Ovary (tissue), 3 donors: Measurements from ENCODE around the gene PTF1A.

Experiments used
- POLR2A ChIP-seq: fragments of 450-650 bp; IDR thresholded peaks from one replicate; pipeline ENCODE4 v1.6.1; 2017; ENCODE audit warnings: antibody characterized with exemption, mild to moderate bottlenecking, moderate library complexity
- TF ChIP-seq, protein P1 (sequence below), 3 donors: fragments of 450-650 bp in 2 of 3; fragments of 200-600 bp in 1 of 3; IDR thresholded peaks; one replicate each; pipeline versions ENCODE4 v1.5.1 to v1.8.0; 2016 to 2022; ENCODE audit warnings: antibody characterized with exemption in 3 of 3, mild to moderate bottlenecking in 1 of 3
- donor health status: DM: no; HTN: no; CAD: no.

- TF ChIP-seq POLR2A, result no peak
- TF ChIP-seq, protein P1, sequence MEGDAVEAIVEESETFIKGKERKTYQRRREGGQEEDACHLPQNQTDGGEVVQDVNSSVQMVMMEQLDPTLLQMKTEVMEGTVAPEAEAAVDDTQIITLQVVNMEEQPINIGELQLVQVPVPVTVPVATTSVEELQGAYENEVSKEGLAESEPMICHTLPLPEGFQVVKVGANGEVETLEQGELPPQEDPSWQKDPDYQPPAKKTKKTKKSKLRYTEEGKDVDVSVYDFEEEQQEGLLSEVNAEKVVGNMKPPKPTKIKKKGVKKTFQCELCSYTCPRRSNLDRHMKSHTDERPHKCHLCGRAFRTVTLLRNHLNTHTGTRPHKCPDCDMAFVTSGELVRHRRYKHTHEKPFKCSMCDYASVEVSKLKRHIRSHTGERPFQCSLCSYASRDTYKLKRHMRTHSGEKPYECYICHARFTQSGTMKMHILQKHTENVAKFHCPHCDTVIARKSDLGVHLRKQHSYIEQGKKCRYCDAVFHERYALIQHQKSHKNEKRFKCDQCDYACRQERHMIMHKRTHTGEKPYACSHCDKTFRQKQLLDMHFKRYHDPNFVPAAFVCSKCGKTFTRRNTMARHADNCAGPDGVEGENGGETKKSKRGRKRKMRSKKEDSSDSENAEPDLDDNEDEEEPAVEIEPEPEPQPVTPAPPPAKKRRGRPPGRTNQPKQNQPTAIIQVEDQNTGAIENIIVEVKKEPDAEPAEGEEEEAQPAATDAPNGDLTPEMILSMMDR (IDR thresholded peaks at IDR 0.05), result no peak
Observed at GRCh38 chr10:23194471-23194965, 2.4 kb downstream of the PTF1A start.
